Lower lobe of right lung (tissue), 2 donors: Measurements from ENCODE around the gene RALY. TPM values are rescaled to one million over a fixed set of nuclear protein-coding genes. Genes with fewer than 3 reads are reported as not detected.
A peak's percentile ranks its signal among the peaks of the same experiment; 100 is the strongest.

Experiments
- ATAC-seq, 2 donors: fragments of 200-7000 bp; cut with Tn5 transposase; one replicate each; pipeline ENCODE4 v1.9.1; 2020 to 2022; ENCODE audit warnings: mild to moderate bottlenecking in 2 of 2, moderate library complexity in 2 of 2
- DNase-seq: peaks from one replicate; pipeline ENCODE4 v3.0.0-alpha.2; 2020
- H3K27ac ChIP-seq: fragments of 200-600 bp; one replicate; pipeline ENCODE4 v1.8.0; 2022
- H3K27me3 ChIP-seq: fragments of 200-600 bp; one replicate; pipeline ENCODE4 v1.8.0; 2022; ENCODE audit warnings: low read depth
- H3K36me3 ChIP-seq: fragments of 200-600 bp; one replicate; pipeline ENCODE4 v1.8.0; 2022; ENCODE audit warnings: mild to moderate bottlenecking
- H3K4me1 ChIP-seq: fragments of 200-600 bp; one replicate; pipeline ENCODE4 v1.8.0; 2022
- H3K4me3 ChIP-seq: fragments of 200-600 bp; one replicate; pipeline ENCODE4 v1.8.0; 2022; ENCODE audit warnings: mild to moderate bottlenecking
- H3K9me3 ChIP-seq: fragments of 200-600 bp; one replicate; pipeline ENCODE4 v1.8.0; 2022
- intact Hi-C: fragments of 100-400 bp; cut with DNase I; formaldehyde crosslinking; loops from one replicate; pipeline ENCODE4 v1.11.0; 2022
- total RNA-seq: library from RNA; stranded (reverse); fragmentation: NEBNext Ultra II Directional; extraction: Animal tissue kit (Norgen Biotek cat#: 25700); gene quantifications from one replicate; pipeline ENCODE4 v1.2.1, GENCODE V29; 2021
- TF ChIP-seq, protein P1 (sequence below): fragments of 200-600 bp; IDR thresholded peaks from one replicate; pipeline ENCODE4 v1.8.0; 2022; ENCODE audit warnings: antibody characterized with exemption, mild to moderate bottlenecking
- donor health status: DM: no; HTN: yes; CAD: no; lungs with severe emphysema.

Gene RALY
- total RNA-seq, 1 donor from 2014 or later = 124 TPM

- TF ChIP-seq, protein P1, sequence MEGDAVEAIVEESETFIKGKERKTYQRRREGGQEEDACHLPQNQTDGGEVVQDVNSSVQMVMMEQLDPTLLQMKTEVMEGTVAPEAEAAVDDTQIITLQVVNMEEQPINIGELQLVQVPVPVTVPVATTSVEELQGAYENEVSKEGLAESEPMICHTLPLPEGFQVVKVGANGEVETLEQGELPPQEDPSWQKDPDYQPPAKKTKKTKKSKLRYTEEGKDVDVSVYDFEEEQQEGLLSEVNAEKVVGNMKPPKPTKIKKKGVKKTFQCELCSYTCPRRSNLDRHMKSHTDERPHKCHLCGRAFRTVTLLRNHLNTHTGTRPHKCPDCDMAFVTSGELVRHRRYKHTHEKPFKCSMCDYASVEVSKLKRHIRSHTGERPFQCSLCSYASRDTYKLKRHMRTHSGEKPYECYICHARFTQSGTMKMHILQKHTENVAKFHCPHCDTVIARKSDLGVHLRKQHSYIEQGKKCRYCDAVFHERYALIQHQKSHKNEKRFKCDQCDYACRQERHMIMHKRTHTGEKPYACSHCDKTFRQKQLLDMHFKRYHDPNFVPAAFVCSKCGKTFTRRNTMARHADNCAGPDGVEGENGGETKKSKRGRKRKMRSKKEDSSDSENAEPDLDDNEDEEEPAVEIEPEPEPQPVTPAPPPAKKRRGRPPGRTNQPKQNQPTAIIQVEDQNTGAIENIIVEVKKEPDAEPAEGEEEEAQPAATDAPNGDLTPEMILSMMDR = no peak
- no peaks in the 10 kb centered on the region for H3K9me3 ChIP-seq
- H3K27ac ChIP-seq = no peak overlapping the region
- H3K4me1 ChIP-seq = peaks cover 70% of the 10 kb centered on the region
- no peak overlapping the region for H3K4me3 ChIP-seq
- no peak for DNase-seq
- intact Hi-C loops = loop anchor here (10.0 kb wide), 1 partner anchor 50 kb away; no protein-coding TSS in a partner anchor
- ATAC-seq = no peak
- peaks cover 11% of the 10 kb centered on the region for H3K36me3 ChIP-seq
- no peaks in the 10 kb centered on the region for H3K27me3 ChIP-seq
Observed at GRCh38 chr20:34004790-34005457, 11.2 kb downstream of the RALY start.

DNA sequence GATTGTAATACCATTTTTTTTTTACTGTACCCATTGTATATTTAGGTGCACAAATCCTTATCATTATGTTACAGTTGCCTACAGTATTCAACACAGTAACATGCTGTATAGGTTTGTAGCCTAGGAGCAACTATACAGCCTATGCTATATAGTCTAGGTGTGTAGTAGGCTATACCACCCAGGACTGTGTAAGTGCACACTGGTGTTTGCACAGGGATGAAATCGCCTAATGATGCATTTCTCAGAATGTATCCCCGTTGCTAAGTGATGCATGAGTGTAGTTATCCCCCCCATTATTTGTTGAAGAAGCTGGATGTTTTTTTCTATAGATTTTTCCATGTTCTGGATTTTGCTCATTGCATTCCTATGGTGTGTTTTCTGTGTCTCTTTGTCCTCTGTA, 12.9 kb downstream of the RALY start:
- Histone ChIP-seq H3K4me3 (no peak overlapping the region), H3K27me3 (no peaks in the 10 kb centered on the region), H3K4me1 (peaks cover 70% of the 10 kb centered on the region), H3K27ac (no peak overlapping the region), H3K9me3 (no peaks in the 10 kb centered on the region), H3K36me3 (peaks cover 11% of the 10 kb centered on the region)
- TF ChIP-seq, protein P1 = no peak
- no peak for DNase-seq
- ATAC-seq = no peak
- intact Hi-C loops = loop anchor here (10.0 kb wide), 1 partner anchor 48 kb away; no protein-coding TSS in a partner anchor

DNA sequence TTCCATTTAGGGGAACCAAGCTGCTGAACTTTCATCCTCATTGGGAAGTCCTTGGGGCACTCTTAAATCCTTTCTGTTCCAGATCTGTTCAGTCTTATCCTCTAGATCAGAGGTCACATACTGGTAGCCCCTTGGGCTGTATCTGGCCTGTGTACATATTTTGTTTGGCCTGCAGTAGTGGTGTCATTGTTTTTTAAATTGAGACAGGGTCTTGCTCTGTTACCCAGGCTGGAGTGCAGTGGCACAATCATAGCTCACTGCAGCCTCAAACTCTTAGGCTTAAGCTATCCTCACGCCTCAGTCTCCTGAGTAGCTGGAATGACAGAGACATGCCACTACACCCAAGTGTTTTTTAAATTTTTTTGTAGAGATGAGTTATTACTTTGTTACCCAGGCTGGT, 14.8 kb downstream of the RALY start:
- intact Hi-C loops = loop anchor here (10.0 kb wide), 1 partner anchor 46 kb away; no protein-coding TSS in a partner anchor
- TF ChIP-seq, protein P1 = no peak
- DNase-seq (no peak), ATAC-seq (no peak)
- Histone ChIP-seq H3K36me3 (peaks cover 3% of the 10 kb centered on the region), H3K4me1 (peaks cover 70% of the 10 kb centered on the region), H3K27ac (no peak overlapping the region), H3K9me3 (no peaks in the 10 kb centered on the region), H3K27me3 (no peaks in the 10 kb centered on the region), H3K4me3 (no peak overlapping the region)

GRCh38 chr20:34010405-34010931, 16.8 kb downstream of the RALY start:
- Histone ChIP-seq H3K4me3 (no peak overlapping the region), H3K27me3 (no peaks in the 10 kb centered on the region), H3K9me3 (no peaks in the 10 kb centered on the region), H3K4me1 (peaks cover 74% of the 10 kb centered on the region), H3K27ac (no peak overlapping the region), H3K36me3 (peaks cover 3% of the 10 kb centered on the region)
- TF ChIP-seq, protein P1 = no peak
- intact Hi-C loops = no loop called here
- ATAC-seq (peak; percentile 34 to 62), DNase-seq (no peak)

GRCh38 chr20:34011275-34011674, 17.6 kb downstream of the RALY start:
- Histone ChIP-seq H3K4me3 (no peak overlapping the region), H3K4me1 (peaks cover 81% of the 10 kb centered on the region), H3K9me3 (no peaks in the 10 kb centered on the region), H3K27ac (no peak overlapping the region), H3K27me3 (no peaks in the 10 kb centered on the region), H3K36me3 (peaks cover 3% of the 10 kb centered on the region)
- DNase-seq (no peak), ATAC-seq (no peak)
- TF ChIP-seq, protein P1 = no peak
- intact Hi-C loops = no loop called here
